CD4-positive, alpha-beta T cell (primary cell): ENCODE measurements around the gene FBRS. TPM values are rescaled to one million over a fixed set of nuclear protein-coding genes. Genes with fewer than 3 reads are reported as not detected.

ENCODE experiments used
- ATAC-seq: fragments of 200-7000 bp; cut with Tn5 transposase; one replicate; pipeline ENCODE4 v1.10.0; 2022; ENCODE audit warnings: mild to moderate bottlenecking; ENCODE audit not compliant: poor library complexity
- CTCF ChIA-PET: fragments of 350-600 bp; sonication (Branson Sonifier 250); formaldehyde crosslinking; loops from one replicate; lab custom pipeline; 2021; ENCODE audit warnings: antibody characterized with exemption, inconsistent platforms; lab: Charles Lee
- POLR2A ChIA-PET: fragments of 350-600 bp; sonication (Branson Sonifier 250); formaldehyde crosslinking; loops from one replicate; lab custom pipeline; 2021; ENCODE audit warnings: antibody characterized with exemption, inconsistent platforms; lab: Charles Lee
- DNase-seq, 14 experiments: peaks; one replicate each; pipeline ENCODE4 v3.0.0-alpha.2; 2013 to 2020; ENCODE audit warnings: mixed read lengths in 2 of 14
- H3K27ac ChIP-seq, 2 donors: one replicate each; pipeline versions ENCODE4 v1.5.1 to v1.7.0; 2013; ENCODE audit warnings: low read length in 2 of 2, low read depth in 1 of 2, mild to moderate bottlenecking in 1 of 2
- H3K27me3 ChIP-seq, 2 experiments: 1 replicate in 1 of 2; 2 replicates in 1 of 2; pipeline versions ENCODE4 v1.6.1 to v1.7.0; 2013; ENCODE audit warnings: low read length in 2 of 2, control low read depth in 1 of 2, mild to moderate bottlenecking in 1 of 2, moderate library complexity in 1 of 2; ENCODE audit not compliant: insufficient read depth in 2 of 2, control insufficient read depth in 1 of 2
- H3K36me3 ChIP-seq: one replicate; pipeline ENCODE4 v1.6.1; 2013; ENCODE audit warnings: low read length, control low read depth; ENCODE audit not compliant: insufficient read depth
- H3K4me1 ChIP-seq: one replicate; pipeline ENCODE4 v1.6.1; 2013; ENCODE audit warnings: low read length, control low read depth; ENCODE audit not compliant: insufficient read depth
- H3K4me3 ChIP-seq: one replicate; pipeline ENCODE4 v1.5.1; 2013; ENCODE audit warnings: mild to moderate bottlenecking, low read length, moderate library complexity
- H3K9me3 ChIP-seq, 2 experiments: 1 replicate in 1 of 2; 2 replicates in 1 of 2; pipeline versions ENCODE4 v1.6.1 to v1.7.0; 2013; ENCODE audit warnings: low read length in 2 of 2, mild to moderate bottlenecking in 2 of 2, control low read depth in 1 of 2, moderate library complexity in 1 of 2; ENCODE audit not compliant: control insufficient read depth in 1 of 2, insufficient read depth in 1 of 2
- H3K27ac Mint-ChIP-seq: one replicate; pipeline ENCODE4 v1.8.0; 2020; ENCODE audit warnings: mixed read lengths
- H3K27me3 Mint-ChIP-seq: one replicate; pipeline ENCODE4 v1.8.0; 2021; ENCODE audit warnings: mixed read lengths
- H3K36me3 Mint-ChIP-seq: one replicate; pipeline ENCODE4 v1.8.0; 2021; ENCODE audit warnings: low read depth, mixed read lengths
- H3K4me1 Mint-ChIP-seq: one replicate; pipeline ENCODE4 v1.8.0; 2021; ENCODE audit warnings: low read depth, mixed read lengths
- H3K4me3 Mint-ChIP-seq: one replicate; pipeline ENCODE4 v1.8.0; 2020; ENCODE audit warnings: mild to moderate bottlenecking, mixed read lengths
- H3K9me3 Mint-ChIP-seq: one replicate; pipeline ENCODE4 v1.8.0; 2020; ENCODE audit warnings: mixed read lengths
- intact Hi-C, 2 experiments: fragments of 100-400 bp; cut with DNase I in 1 of 2; cut with micrococcal nuclease in 1 of 2; formaldehyde crosslinking; loops; one replicate each; pipeline versions ENCODE4 v1.15.1 to v1.9.0; 2023 to 2025; cut with DNase I, micrococcal nuclease
- total RNA-seq, 174 experiments: library from RNA in 2 of 174; stranded (reverse) in 2 of 174; gene quantifications; one replicate each; pipeline ENCODE4 v1.2.3 and lab custom pipeline; 2021 to 2026
- TF ChIP-seq, protein P1 (sequence below): fragments of 200-600 bp; IDR thresholded peaks from one replicate; pipeline ENCODE4 v1.8.0; 2022; ENCODE audit warnings: antibody characterized with exemption, mild to moderate bottlenecking

The FBRS gene
- total RNA-seq, 2 experiments from 2014 or later, result 162 to 163 TPM

DNA sequence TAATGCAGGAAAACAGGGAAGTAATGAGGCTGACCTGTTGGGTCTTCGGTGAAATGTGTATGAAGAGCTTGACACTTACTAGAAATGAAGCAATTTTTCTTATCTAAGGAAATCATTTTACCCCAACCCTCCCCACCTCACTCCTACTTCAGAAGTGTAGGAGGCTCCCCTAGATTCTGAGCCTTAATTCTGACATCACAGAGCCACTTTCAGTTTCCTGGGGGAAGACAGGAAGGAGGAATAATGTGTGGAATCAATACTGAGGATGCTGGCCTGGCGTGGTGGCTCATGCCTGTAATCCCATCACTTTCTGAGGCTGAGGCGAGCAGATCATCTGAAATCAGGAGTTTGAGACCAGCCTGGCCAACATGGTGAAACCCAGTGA lies 20.3 kb downstream of the FBRS start:
- Histone ChIP-seq H3K9me3 (no peaks in the 10 kb centered on the region), H3K36me3 (no peaks in the 10 kb centered on the region), H3K4me1 (no peaks in the 10 kb centered on the region), H3K27me3 (no peaks in the 10 kb centered on the region), H3K27ac (no peak overlapping the region), H3K4me3 (no peak overlapping the region)
- TF ChIP-seq, protein P1, sequence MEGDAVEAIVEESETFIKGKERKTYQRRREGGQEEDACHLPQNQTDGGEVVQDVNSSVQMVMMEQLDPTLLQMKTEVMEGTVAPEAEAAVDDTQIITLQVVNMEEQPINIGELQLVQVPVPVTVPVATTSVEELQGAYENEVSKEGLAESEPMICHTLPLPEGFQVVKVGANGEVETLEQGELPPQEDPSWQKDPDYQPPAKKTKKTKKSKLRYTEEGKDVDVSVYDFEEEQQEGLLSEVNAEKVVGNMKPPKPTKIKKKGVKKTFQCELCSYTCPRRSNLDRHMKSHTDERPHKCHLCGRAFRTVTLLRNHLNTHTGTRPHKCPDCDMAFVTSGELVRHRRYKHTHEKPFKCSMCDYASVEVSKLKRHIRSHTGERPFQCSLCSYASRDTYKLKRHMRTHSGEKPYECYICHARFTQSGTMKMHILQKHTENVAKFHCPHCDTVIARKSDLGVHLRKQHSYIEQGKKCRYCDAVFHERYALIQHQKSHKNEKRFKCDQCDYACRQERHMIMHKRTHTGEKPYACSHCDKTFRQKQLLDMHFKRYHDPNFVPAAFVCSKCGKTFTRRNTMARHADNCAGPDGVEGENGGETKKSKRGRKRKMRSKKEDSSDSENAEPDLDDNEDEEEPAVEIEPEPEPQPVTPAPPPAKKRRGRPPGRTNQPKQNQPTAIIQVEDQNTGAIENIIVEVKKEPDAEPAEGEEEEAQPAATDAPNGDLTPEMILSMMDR, result no peak
- POLR2A ChIA-PET, result interaction anchor here (0.6 kb wide), 1 partner anchor 718 kb away, joined by 3 read pairs; no protein-coding TSS in a partner anchor
- CTCF ChIA-PET, result no interaction called here
- H3K27me3 Mint-ChIP-seq, result no peaks in the 10 kb centered on the region
- ATAC-seq (no peak), DNase-seq (no peak)
- H3K9me3 Mint-ChIP-seq, result no peaks in the 10 kb centered on the region
- no peak overlapping the region for H3K27ac Mint-ChIP-seq
- no peak overlapping the region for H3K4me3 Mint-ChIP-seq
- H3K4me1 Mint-ChIP-seq, result no peaks in the 10 kb centered on the region
- intact Hi-C loops, result no loop called here
- no peaks in the 10 kb centered on the region for H3K36me3 Mint-ChIP-seq

DNA sequence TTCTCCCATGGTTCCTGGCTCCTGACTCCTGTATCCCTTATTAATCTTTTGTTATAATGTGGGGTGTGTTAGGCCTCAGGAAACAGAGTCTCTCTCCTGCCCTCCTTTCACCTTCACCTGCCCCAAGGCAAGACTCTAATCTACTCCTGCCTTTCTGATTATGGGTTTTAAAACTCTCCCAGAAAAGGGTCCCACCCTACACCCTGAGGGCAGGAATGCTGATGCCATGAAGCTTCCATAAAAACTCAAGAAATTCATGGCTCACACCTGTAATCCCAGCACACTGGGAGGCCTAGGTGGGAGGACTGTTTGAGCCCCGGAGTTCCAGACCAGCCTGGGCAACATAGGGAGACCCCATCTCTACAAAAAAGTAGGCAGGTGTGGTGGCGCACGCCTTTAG lies 22.1 kb downstream of the FBRS start:
- Mint-ChIP-seq H3K9me3 (no peaks in the 10 kb centered on the region), H3K4me3 (no peak overlapping the region), H3K36me3 (no peaks in the 10 kb centered on the region), H3K27ac (no peak overlapping the region), H3K4me1 (no peaks in the 10 kb centered on the region), H3K27me3 (no peaks in the 10 kb centered on the region)
- Histone ChIP-seq H3K9me3 (no peaks in the 10 kb centered on the region), H3K36me3 (no peaks in the 10 kb centered on the region), H3K27ac (no peak overlapping the region), H3K27me3 (no peaks in the 10 kb centered on the region), H3K4me3 (no peak overlapping the region), H3K4me1 (no peaks in the 10 kb centered on the region)
- intact Hi-C loops, result no loop called here
- ChIA-PET POLR2A (interaction anchor here (0.6 kb wide), 1 partner anchor 837 kb away, joined by 3 read pairs; no protein-coding TSS in a partner anchor), CTCF (no interaction called here)
- no peak for DNase-seq
- TF ChIP-seq, protein P1, result no peak
- no peak for ATAC-seq

DNA sequence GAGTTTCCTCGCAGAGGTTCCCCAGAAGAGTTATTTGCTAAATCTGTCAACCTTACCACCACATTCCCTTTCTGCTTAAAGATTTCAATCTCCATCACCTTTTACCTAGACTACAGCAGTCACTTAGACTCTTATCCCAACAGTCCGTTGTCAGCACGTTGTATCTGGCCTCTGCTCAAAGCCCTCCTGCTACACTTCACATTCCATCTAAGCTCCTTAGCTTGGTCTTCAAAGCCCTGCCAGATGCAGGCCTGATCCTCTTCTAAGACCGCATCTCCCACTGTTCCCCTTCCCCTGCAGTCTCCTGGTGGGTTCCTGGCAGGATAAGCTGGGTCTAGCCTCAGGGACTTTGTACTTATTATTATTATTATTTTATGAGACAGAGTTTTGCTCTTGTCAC lies 30.5 kb downstream of the FBRS start:
- TF ChIP-seq, protein P1, result no peak
- H3K9me3 ChIP-seq, result no peaks in the 10 kb centered on the region
- no peaks in the 10 kb centered on the region for H3K36me3 ChIP-seq
- peaks cover 6% of the 10 kb centered on the region for H3K4me1 ChIP-seq
- Mint-ChIP-seq H3K27ac (no peak overlapping the region), H3K36me3 (no peaks in the 10 kb centered on the region), H3K4me3 (no peak overlapping the region), H3K4me1 (peaks cover 9% of the 10 kb centered on the region), H3K27me3 (no peaks in the 10 kb centered on the region), H3K9me3 (no peaks in the 10 kb centered on the region)
- no peaks in the 10 kb centered on the region for H3K27me3 ChIP-seq
- ATAC-seq, result no peak
- H3K4me3 ChIP-seq, result no peak overlapping the region
- no peak overlapping the region for H3K27ac ChIP-seq
- intact Hi-C loops, result no loop called here
- DNase-seq, result no peak
- CTCF ChIA-PET, result no interaction called here
- POLR2A ChIA-PET, result interaction anchor here (1.5 kb wide), 1 partner anchor 30 kb away, joined by 4 read pairs; no protein-coding TSS in a partner anchor
